GM19397 (cell line): Measurements from ENCODE around the gene MBD5.
A peak's percentile ranks its signal among the peaks of the same experiment; 100 is the strongest.

Source experiments
- ATAC-seq: cut with Tn5 transposase; IDR thresholded peaks from one replicate; pipeline ENCODE4 v1.9.1; 2021; ENCODE audit warnings: mild to moderate bottlenecking, moderate library complexity; ENCODE audit not compliant: unreplicated experiment

Gene MBD5

DNA sequence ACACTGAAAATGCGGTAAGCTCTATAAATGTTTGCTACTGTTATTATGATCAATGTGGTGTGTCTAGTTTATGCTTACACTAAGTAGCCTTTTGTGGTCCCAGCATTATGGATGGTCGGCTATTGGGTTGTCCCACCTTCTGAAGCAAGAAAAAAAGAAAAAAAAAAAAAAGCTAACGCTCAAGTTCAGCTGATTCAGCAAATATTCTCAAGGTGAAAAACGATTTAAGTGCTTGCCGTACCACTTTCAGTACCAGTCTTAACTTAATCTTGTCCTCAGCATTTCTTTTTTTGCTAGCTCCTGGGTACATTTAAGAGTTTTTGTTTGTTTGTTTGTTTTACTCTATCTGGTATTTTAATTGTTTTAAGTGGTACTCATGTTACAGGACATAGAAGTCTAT lies 87.5 kb downstream of the MBD5 start:
- no peak for ATAC-seq

DNA sequence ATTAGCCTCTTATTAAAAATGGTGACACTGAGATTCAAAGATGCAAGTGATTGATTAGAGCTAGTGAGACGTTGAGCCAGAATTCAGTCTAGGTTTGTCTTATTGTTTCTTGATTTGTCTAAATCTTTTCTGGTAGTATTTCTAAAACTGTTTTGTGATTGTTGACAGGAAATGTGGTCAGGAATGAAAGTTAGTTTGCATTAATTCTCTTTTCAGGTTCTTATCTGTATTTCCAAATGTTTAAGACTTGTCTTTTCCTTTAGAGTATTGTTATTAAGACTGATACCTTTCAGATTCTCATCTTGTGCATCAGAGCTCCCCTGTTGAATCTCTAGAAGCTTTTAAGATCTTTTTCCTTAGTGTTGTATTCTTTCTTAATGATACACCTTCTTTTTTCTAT lies 89.3 kb downstream of the MBD5 start:
- ATAC-seq: no peak

DNA sequence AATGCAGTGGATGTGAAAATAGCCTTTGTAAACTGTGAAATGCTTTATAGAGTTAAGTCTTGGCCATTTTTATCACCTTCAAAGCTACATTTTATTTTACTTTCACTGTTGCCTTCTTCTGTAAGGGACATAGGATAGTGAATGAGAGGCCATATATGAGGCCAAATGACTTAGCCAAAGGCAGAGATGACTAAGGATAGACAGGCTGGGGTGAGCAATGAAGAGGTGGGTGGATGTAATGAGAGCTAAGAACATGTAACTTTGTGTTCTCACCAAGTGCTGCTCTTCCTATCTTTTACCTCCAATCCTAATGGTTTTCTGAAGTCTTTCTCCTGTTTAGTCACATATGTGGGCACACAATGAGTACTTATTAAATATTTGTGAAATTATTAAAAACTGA lies 101.9 kb downstream of the MBD5 start:
- ATAC-seq: no peak

DNA sequence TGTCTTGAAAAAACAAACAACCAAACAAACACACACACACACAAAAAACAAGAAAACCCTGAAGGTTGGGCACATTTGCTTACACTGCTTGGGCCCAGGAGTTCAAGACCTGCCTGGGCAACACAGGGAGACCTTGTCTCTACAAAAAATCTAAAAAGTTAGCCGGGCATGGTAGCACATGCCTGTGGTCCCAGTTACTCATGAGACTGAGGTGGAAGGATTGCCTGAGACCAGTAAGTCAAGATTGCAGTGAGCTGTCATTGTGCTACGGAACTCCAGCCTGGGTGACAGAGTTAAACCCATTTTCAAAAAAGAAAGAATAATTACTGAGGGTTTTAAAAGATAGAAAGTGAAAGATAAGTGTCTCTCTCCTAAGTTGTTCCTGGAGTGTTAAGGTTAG lies 103.4 kb downstream of the MBD5 start:
- no peak for ATAC-seq

DNA sequence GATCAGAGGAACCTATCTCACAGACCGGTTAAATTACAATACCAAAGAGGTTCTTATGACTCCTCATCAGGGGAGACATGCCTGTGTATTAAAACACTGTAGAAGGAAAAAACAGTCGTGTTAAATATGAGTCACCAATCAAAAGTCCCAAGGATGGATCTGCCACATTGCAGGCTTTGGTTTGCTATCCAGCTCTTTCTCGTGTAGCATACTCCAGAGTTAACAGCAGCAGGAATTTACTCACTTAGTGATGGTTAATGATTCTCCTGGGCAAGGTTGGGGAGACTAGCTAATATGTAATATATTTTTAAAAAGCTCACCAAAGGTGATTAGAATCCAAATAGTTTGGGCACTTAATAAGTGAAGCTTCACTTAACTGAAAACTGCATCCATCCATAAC lies 109.7 kb downstream of the MBD5 start:
- no peak for ATAC-seq

DNA sequence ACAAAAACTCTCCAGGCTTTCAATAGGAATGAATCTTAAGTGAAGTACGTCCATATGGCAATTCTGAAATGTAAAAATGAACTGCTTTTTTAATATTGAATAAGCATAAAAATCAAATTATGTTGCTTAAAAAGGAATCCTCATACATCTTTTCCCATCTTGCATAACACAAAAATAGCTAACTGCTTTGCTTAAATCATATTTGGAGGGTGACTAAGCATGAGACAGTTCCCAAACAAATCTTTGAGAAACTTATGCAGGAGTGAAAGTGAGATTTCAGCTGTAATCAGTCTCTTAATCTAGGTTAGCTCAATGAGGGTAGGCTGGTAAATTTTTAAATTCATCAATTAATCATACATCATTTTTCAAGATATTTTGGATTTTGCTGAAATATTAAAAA lies 111.5 kb downstream of the MBD5 start:
- no peak for ATAC-seq

DNA sequence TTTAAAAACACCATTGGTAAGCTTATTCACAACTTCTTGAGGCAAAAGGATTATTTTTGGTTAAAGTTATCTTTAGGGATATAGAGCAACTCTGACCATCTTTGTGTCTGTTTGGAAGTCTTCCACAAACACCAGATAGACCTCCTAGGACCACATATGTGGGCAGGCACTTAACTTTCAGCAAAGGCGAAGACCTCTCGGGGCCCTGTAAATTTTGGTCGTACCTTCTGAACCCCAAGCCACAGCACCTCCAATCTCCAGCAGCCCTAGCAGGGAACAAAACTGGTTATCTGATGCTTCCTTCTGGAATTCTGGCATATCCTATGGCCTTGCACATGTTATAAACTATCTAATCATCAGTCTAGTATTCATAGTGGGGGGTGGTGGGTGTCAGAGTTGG lies 114.8 kb downstream of the MBD5 start:
- no peak for ATAC-seq

DNA sequence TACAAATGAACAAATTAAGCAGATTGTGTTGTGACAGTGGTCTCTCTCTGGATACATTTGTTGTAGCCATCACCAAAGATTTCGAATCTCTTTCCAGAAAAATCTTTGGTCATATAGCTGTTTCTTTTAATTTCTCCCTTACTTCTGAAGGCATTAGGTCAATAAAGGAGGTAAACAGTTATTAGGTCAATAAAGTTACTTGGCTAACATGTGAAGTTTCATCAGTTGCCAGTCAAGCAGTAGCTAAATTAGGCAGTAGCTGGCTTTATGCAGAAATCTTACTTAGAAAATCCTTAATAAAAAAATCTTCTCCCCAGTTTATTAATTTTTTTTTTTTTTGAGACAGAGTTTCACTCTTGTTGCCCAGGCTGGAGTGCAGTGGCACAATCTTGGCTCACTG lies 115.5 kb downstream of the MBD5 start:
- no peak for ATAC-seq

DNA sequence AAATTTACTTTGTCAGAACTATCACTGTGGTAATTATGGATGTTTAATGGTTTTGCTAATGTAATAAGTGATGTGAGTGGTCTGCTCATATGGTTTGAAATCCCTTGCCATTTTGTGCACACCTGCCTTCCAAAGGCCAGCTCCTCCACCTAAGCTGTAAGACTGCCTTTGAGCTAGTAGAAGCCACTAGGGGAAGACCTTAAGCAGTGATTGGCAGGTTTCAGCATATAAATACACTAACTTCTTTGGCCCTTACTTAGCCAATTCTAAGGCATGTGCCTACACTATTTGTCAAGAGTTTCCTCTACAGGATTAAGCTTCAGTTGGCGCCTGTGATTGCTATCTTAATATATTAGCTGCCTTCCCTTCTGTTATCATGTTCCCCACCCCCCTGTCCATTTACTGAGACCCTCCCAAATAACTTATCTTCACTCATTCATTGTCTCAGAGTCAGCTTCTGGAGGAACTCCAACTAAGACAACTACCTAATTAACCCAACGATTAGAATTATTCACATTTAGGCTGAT lies 141.1 kb downstream of the MBD5 start:
- ATAC-seq: no peak

DNA sequence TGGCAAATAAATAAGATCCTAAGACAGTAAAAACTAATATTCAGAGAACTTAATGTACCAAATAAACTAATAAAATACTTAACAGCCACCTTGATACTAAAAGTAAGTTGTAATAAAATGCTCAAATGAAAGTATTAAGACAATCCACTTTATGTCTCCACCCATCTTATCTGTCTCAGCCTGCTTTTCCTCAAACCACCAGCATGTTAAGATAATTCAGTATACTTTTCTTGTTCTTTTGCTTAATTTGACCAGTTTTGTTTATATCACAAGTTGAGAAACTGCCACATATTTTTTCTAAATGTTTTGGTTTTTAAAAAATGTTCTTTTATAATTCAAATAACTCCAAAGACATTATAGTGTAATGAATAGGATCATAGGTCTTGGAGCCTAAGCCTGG lies 142.0 kb downstream of the MBD5 start:
- ATAC-seq: no peak

DNA sequence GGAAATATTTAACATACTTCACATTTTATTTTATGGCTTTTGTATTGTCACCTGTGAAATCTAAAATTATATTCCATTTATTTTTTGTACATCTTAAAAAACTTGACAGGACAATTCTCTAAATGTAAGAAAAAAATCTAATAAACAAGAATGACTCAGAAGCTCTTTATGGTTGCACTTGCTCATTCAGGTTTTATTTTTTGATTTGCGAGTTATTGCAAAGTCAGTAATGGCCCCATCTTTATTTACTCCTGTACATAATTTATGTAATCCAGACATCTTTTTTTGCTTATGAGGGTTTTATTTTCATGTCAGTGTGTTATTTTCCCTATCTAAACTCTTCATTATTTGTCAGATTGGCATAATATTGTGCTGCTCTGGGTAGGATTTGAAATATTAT lies 145.1 kb downstream of the MBD5 start:
- no peak for ATAC-seq

DNA sequence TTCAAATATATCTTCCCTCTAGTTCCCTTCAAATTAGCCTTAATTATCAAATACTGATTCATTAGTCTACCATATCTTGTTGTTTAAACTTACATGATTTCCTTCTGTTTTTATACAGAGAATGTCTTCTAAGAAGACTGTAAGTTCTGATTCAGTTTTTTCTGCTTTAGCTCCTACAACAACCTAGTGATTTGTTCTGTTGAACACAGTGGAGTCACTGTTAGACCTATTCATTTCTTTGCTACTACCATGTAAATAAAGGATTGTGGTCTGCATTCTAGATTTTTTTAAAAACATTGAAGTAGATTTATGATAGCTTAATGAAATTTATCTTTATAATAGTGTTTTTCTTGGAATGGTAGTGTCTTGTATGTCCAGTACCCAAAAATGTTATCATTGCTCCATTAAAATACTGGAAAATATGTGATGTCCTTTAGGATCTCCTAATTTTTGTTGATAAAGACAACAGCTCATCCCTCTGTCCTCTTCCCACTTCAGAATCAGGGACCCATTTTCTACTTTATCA lies 146.4 kb downstream of the MBD5 start:
- no peak for ATAC-seq

DNA sequence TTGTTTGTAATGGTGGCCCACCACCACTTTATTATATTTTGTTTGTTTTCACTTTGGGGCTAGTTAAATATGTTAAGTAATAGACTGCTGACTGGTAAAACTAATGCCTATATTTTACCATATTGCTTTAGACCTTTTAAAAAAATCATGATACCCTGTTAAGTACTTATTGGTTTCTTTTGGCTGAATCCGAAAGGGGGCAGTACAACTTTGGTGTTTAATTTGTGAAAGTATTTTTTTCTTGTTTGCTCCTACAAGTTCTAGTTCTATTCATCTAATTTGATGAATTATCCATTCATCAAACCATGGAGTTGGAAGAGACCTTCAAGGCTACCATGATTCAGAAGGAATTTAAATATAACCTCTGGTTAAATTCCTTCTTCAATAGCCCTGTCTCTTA lies 147.0 kb downstream of the MBD5 start:
- ATAC-seq: no peak

DNA sequence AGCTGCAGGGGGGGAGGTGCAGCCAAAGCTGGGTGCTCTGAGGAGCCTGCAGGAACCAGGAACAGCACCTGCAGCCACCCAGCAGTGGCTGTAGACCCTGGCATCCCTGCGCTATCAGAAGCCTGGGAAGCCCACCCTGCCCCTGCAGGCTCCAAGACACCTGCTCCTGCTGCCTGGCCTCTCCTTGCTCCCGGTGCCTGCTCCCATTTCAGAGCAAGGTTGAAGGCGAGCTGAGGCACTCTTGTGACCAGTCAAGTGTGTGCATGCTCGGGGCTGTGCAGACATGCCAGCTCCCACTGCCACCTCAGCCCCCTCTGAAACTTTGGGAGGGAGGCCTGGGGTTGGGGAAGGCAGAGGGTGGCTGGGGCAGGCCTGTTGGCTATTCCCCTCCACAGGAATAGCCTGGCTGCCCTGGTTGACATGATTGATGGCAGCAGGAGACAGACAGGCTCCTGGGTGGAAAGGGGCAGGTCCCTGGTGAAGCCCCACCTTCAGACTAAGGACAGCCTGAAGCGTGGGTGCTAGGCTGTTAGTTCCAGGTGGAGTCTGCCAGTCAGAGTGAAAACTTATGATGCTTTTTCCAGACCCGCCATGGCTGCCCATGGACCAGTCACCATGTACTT lies 151.4 kb downstream of the MBD5 start:
- no peak for ATAC-seq

DNA sequence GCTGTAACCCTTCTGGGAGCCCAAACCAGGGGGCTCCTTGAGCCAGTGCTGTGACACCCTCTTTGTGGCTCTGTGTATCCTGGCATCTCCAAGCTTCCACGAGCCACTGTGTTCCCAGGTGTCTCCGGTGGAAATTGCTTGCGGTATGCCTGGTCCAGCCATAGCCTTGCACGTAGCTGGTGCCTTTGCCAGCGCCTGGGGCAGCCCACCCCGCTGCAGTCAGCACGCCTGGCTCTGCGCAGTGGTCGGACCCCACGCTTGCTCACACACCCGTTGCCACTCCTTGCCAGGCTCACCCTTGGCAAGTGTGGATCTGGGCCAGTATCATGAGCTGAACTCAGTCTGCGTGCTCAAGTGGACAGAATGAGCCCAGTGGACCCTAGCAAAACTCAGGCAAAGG lies 152.3 kb downstream of the MBD5 start:
- no peak for ATAC-seq

DNA sequence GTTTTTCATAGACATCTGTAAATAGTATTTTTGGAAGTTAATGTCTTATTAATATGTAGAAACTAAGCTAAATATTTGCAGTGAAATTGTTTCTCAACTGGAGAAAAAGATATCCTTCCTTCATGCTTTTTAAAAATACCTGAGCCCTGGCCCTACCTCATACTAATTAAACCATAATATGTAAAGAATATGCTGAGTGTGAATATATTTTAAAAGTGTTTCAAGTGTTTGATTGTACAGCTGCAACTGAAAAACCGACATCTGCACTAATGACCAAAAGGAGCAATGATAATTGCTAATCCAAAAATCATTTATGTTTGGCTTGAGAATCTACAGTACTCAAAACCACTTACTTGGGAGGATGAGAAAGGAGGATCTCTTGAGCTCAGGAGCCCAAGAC lies 156.7 kb downstream of the MBD5 start:
- no peak for ATAC-seq

DNA sequence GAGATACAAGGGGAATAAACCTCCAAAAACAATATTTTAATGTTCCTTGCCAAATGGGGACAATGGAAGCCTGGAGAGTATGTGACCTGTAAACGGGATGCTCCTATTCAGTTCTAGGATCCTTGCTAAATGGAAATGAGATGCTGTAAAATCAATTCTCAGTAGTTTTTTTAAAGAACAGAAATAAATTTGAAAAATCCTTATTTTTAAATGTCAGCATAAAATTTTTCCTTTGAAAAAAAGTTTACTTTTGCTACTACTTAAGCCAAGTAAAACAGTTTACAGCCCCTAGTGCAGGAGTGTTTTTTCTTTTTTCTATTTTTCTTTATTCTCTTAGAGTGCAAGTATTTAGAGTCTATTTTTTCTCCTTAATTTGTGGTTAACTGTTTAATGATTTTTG lies 158.8 kb downstream of the MBD5 start:
- no peak for ATAC-seq

DNA sequence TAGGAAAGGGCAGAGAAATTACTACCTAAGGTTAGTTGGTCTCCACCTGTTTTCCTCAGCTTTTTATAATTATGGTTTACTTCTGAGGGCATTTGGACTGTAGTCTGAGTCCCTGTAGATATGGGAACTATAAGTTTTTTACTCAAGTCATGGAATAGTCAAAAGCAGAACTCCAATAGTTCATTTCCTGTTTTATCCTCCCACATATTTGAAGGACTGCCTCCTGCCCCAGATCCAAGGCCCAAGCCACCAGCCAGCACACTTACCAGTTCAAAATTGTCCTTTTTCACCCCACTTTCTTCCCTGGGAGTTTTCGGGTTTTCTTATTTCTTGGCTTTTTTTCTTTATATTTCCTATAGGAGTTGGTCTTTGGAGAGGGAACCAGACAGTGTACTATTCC lies 164.1 kb downstream of the MBD5 start:
- ATAC-seq: no peak

DNA sequence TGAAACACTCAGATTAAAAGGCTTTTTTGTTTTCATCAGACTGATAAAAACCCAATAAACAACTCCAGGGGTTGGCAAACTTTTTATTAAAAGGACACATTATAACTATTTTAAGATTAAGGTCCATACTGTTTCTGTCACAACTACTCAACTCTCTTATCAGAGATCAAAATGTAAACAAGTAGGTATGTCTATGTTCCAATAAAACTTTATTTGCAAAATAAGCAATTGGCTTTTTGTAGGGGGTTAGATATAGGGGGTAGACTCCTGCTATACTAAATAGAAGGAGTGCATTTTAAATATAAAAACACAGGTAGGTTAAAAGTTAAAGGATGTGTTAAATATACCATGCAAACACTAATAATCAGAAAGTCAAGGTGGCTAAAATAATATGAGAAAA lies 174.0 kb downstream of the MBD5 start:
- no peak for ATAC-seq

DNA sequence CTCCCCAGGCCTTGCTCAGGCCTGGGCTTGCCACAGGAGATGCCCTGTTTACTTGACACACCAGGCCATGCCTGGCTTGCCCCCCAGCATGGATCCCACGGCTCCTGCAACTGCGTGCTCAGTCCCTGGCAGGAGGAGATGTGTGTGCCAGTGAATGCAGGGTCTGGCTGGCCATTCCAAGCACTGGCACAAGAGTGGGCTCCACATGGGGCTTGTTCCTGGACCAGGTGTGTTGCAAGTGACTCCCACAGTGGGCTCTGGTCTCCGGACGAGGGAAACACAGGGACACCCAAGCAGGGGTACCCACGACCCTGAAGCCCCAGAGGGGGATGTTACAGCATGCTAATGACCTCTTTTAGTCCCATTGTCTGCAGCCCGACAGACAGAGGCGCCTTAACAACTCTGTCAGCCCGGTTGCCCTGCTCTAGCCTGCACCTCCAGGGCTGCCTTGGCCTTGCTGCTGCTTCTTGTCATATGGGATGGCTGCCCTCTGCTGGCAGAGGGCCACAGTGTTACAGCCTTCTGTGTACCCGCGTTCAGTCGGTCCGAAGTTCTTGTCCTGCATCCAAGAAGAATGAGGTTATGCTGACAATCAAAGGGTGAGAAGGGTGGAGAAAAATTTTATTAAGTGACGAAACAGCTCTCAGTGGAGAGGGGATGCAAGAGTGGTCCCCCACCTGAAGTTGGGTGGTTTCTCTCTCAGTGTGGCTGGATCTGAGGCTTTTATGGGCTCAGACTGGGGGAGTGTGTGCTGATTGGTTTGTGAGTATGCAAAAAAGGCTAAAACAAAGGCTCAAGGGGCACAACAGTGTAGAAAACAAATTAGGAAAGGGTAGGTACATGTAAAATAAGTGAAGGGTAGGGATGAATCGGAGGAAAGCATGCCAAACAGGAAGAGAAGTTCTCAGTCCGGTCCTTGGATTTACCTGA lies 180.4 kb downstream of the MBD5 start:
- peak; percentile 53 for ATAC-seq

DNA sequence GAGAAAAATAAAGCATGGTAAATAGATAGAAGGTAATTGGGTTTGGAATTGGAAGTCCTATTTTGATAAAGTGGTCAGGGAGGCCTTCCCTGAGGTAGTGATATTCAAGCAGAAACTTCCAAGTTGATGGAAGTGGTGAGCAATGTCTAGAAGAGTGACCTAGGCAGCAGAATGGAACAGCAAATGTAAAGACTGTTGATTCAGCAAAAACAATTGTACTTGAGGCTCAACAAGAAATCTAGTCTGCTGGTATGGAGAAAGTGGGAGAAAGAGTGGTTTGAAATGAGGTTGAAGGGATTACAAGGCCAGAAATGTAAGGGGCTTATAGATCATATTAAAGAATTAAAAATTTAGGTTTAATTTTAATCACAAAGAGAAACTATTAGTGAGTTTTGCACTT lies 181.3 kb downstream of the MBD5 start:
- ATAC-seq: no peak

DNA sequence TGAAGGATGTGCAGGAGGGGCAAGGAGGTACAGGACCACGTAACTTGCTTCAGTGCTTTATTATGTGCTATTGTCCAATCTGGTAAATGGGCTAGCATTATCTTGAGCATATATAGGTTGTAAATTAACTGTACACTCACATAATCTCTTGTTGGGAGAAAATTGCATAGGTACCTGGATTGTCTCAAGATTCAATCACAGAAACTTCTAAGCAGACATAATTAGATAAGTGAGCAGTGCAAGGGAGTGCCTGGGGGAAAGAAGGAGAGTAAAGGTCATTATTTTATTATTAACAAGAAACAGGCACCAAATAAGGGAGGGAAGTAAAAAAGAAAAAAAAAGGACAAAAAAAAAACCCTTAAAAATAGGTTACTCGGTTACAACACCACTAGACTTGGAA lies 186.2 kb downstream of the MBD5 start:
- no peak for ATAC-seq
